Aorta (tissue), 5 donors: ENCODE data around the gene ZMAT3. TPM values are rescaled to one million over a fixed set of nuclear protein-coding genes. Genes with fewer than 3 reads are reported as not detected.
A peak's percentile ranks its signal among the peaks of the same experiment; 100 is the strongest.

Experiments
- ATAC-seq: fragments of 200-7000 bp; cut with Tn5 transposase; one replicate; pipeline ENCODE4 v1.9.1; 2022; ENCODE audit warnings: moderate library complexity; ENCODE audit not compliant: low FRiP score
- DNase-seq, 2 donors: peaks; one replicate each; pipeline ENCODE4 v3.0.0-alpha.2; 2020
- H3K27ac ChIP-seq, 2 donors: one replicate each; pipeline ENCODE4 v1.5.1; 2013; ENCODE audit warnings: low read length in 2 of 2, mild to moderate bottlenecking in 2 of 2, moderate library complexity in 2 of 2, control low read depth in 1 of 2, inconsistent platforms in 1 of 2, low read depth in 1 of 2
- H3K27me3 ChIP-seq, 2 donors: one replicate each; pipeline ENCODE4 v1.6.1; 2013; ENCODE audit warnings: control low read depth in 1 of 2, low read length in 1 of 2, mild to moderate bottlenecking in 1 of 2, moderate library complexity in 1 of 2; ENCODE audit not compliant: insufficient read depth in 2 of 2, control insufficient read depth in 1 of 2
- H3K36me3 ChIP-seq, 2 donors: one replicate each; pipeline ENCODE4 v1.6.1; 2013; ENCODE audit warnings: control low read depth in 1 of 2, low read length in 1 of 2, mild to moderate bottlenecking in 1 of 2; ENCODE audit not compliant: insufficient read depth in 2 of 2, control insufficient read depth in 1 of 2
- H3K4me1 ChIP-seq, 2 donors: one replicate each; pipeline ENCODE4 v1.6.1; 2013; ENCODE audit warnings: low read length in 2 of 2, control low read depth in 1 of 2, mild to moderate bottlenecking in 1 of 2, moderate library complexity in 1 of 2; ENCODE audit not compliant: insufficient read depth in 2 of 2, control insufficient read depth in 1 of 2
- H3K4me3 ChIP-seq, 2 donors: one replicate each; pipeline ENCODE4 v1.5.1; 2013; ENCODE audit warnings: low read length in 2 of 2, control low read depth in 1 of 2, mild to moderate bottlenecking in 1 of 2
- H3K9me3 ChIP-seq: one replicate; pipeline ENCODE4 v1.6.1; 2013; ENCODE audit warnings: mild to moderate bottlenecking, low read length; ENCODE audit not compliant: control insufficient read depth
- WGBS, 2 donors: extraction: QIAGEN DNeasy Blood & Tissue Kit; methylation state at CpG; one replicate each; pipeline ENCODE4 v1.1.7; 2013; 5-methylcytosine and 5-hydroxymethylcytosine counted together
- intact Hi-C, 2 donors: fragments of 100-400 bp; cut with DNase I; formaldehyde crosslinking; loops; one replicate each; pipeline versions ENCODE4 v1.14.2 to v1.15.0; 2022
- polyA plus RNA-seq, 2 donors: library from polyadenylated mRNA; stranded (reverse); fragments of 200-250 nt; gene quantifications; one replicate each; pipeline ENCODE4 v1.2.3, GENCODE V29; 2013
- total RNA-seq, 2 donors: library from RNA; stranded (reverse); fragmentation: NEBNext Ultra II Directional; extraction: Animal tissue kit (Norgen Biotek cat#: 25700); gene quantifications; one replicate each; pipeline ENCODE4 v1.2.1, GENCODE V29; 2021
- donor health status: healthy with polysubstance abuse.
- donor health status: Bipolar disorder and iron deficiency.
- donor health status: DM: no; HTN: no; CAD: no.
- donor health status: DM: no; HTN: no; CAD: no.
- donor health status: DM: yes; HTN: yes; CAD: no.

The ZMAT3 gene
- total and polyA plus RNA-seq, 4 donors = 9.9 to 27.3 (median 19.7) TPM

DNA sequence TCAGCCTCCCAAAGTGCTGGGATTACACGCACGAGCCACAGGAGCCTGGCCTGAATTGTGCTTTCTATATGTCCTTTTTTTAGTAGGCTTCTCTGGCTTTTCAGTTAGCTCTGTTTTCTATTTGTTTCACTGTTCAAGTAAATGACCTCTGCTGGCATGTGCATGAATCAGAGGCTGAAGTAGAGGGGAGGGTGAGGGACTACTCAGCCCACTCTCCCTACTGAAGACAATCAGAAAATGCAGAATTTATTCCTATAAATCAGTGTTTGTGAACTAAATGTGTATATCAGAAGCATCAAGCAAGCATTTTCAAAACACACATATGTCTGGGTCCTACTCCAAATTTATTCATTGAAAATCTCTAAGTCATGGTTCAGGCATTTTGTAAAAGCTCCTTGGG is 45.0 kb downstream of the ZMAT3 start:
- H3K27ac ChIP-seq = no peak overlapping the region
- intact Hi-C loops = no loop called here
- no peak for DNase-seq
- peaks cover 0 to 2% of the 10 kb centered on the region in 2 donors for H3K36me3 ChIP-seq
- 88 to 98% methylated on average over 2 of the region's 2 CpGs for WGBS, 2 donors
- no peaks in the 10 kb centered on the region for H3K4me1 ChIP-seq
- no peaks in the 10 kb centered on the region for H3K9me3 ChIP-seq
- no peaks in the 10 kb centered on the region for H3K27me3 ChIP-seq
- no peak for ATAC-seq
- no peak overlapping the region for H3K4me3 ChIP-seq

- H3K9me3 ChIP-seq = no peaks in the 10 kb centered on the region
- intact Hi-C loops = no loop called here
- H3K4me3 ChIP-seq = no peak overlapping the region
- H3K36me3 ChIP-seq = no peaks in the 10 kb centered on the region
- H3K4me1 ChIP-seq = peaks cover 0 to 2% of the 10 kb centered on the region in 2 donors
- no peaks in the 10 kb centered on the region for H3K27me3 ChIP-seq
- DNase-seq (no peak), ATAC-seq (no peak)
- no peak overlapping the region for H3K27ac ChIP-seq
- 72 to 77% methylated on average over 4 of the region's 4 CpGs for WGBS, 2 donors
These were observed 50.3 kb downstream of the ZMAT3 start for GRCh38 chr3:179021119-179021903.

DNA sequence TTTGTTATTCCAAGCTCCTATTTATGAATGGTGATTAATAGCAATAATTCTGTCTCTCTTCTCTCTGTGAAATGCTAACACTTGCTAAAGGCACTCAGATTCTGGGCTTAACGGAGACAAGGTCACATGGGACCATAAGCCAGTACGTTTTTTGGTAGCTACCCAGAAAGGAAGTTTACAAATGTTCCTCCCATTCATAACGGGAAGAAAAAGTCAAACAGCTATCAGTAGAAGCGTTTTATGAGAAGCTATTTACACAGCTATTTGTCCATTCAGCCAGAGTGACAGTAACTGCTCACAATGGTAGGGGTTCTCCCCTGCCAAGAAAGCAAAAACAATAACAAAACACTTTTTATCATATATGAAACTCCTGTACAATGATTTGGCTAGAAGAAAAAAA is 51.5 kb downstream of the ZMAT3 start:
- no peak for ATAC-seq
- no peaks in the 10 kb centered on the region for H3K27me3 ChIP-seq

GRCh38 chr3:179018808-179019207 is 52.8 kb downstream of the ZMAT3 start:
- H3K9me3 ChIP-seq = no peaks in the 10 kb centered on the region
- DNase-seq = no peak

More for the DNA sequence above, 51.5 kb downstream of the ZMAT3 start:
- no peaks in the 10 kb centered on the region for H3K9me3 ChIP-seq
- DNase-seq = no peak
- H3K36me3 ChIP-seq = no peaks in the 10 kb centered on the region
- no peak overlapping the region for H3K4me3 ChIP-seq
- peaks cover 0 to 2% of the 10 kb centered on the region in 2 donors for H3K4me1 ChIP-seq
- 7 to 8% methylated on average over 4 of the region's 4 CpGs for whole genome bisulfite sequencing, 2 donors
- intact Hi-C loops = no loop called here
- no peak overlapping the region for H3K27ac ChIP-seq

GRCh38 chr3:179016979-179017670 is 54.5 kb downstream of the ZMAT3 start:
- H3K27me3 ChIP-seq = no peaks in the 10 kb centered on the region
- no peaks in the 10 kb centered on the region for H3K9me3 ChIP-seq
- no peak overlapping the region for H3K4me3 ChIP-seq
- no peak for ATAC-seq
- H3K27ac ChIP-seq = no peak overlapping the region
- no peak for DNase-seq
- WGBS, 2 donors = 86 to 91% methylated on average over 9 of the region's 9 CpGs
- intact Hi-C loops = loop anchor here (5.0 to 10.0 kb wide), 2 partner anchors 58 to 130 kb away; partner anchors contain the start of genes ZMAT3 (in 2 of the 2) and PIK3CA (in 1 of the 2)
- peaks cover 0 to 2% of the 10 kb centered on the region in 2 donors for H3K4me1 ChIP-seq
- H3K36me3 ChIP-seq = no peaks in the 10 kb centered on the region

More at GRCh38 chr3:179018808-179019207, 52.8 kb downstream of the ZMAT3 start:
- ATAC-seq = no peak
- Histone ChIP-seq H3K4me1 (peaks cover 0 to 2% of the 10 kb centered on the region in 2 donors), H3K27ac (no peak overlapping the region), H3K4me3 (no peak overlapping the region), H3K36me3 (no peaks in the 10 kb centered on the region), H3K27me3 (no peaks in the 10 kb centered on the region)
- intact Hi-C loops = loop anchor here (5.0 to 10.0 kb wide), 2 partner anchors 56 to 128 kb away; partner anchors contain the start of genes ZMAT3 (in 2 of the 2) and PIK3CA (in 1 of the 2)
- 96 to 100% methylated on average over 1 of the region's 1 CpG for WGBS, 2 donors

DNA sequence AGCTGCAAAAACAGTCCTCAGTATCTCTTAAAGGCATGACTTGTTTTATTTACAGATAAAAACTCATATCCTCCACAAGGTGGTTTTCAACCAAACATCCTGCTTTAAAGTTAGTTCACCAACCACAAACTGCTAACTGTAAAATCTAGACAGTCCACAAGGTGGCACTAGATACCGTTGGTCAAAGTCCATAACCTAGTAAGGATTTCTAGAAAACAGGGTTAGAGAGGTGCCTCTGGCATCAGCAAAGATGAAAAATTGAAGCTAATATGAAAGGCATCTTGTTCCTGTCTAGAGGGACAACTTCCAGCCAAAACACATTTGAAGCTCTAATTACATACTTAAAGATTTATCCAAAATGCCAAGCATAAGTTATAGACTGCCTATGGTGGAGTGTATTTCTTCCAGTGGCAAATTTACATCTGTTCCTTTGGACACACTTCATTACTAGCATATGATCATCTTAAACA is 56.0 kb downstream of the ZMAT3 start:
- intact Hi-C loops = loop anchor here (1.0 to 10.0 kb wide), 4 partner anchors 59 to 301 kb away; partner anchors contain the start of genes ZMAT3 (in 2 of the 2) and PIK3CA (in 1 of the 2)
- no peak for DNase-seq
- H3K9me3 ChIP-seq = no peaks in the 10 kb centered on the region
- 0 to 1% methylated on average over 1 of the region's 1 CpG for WGBS, 2 donors
- no peak overlapping the region for H3K4me3 ChIP-seq
- no peaks in the 10 kb centered on the region for H3K27me3 ChIP-seq
- no peaks in the 10 kb centered on the region for H3K36me3 ChIP-seq
- peak; percentile 92 for ATAC-seq
- H3K27ac ChIP-seq = no peak overlapping the region
- peaks cover 0 to 2% of the 10 kb centered on the region in 2 donors for H3K4me1 ChIP-seq

GRCh38 chr3:179005706-179006105 is 65.9 kb downstream of the ZMAT3 start:
- Histone ChIP-seq H3K27me3 (no peaks in the 10 kb centered on the region), H3K4me3 (no peak overlapping the region), H3K36me3 (peaks cover 0 to 5% of the 10 kb centered on the region in 2 donors), H3K9me3 (no peaks in the 10 kb centered on the region), H3K27ac (no peak overlapping the region), H3K4me1 (no peaks in the 10 kb centered on the region)
- 91 to 92% methylated on average over 2 of the region's 2 CpGs for WGBS, 2 donors
- ATAC-seq (no peak), DNase-seq (no peak)
- intact Hi-C loops = no loop called here

- H3K9me3 ChIP-seq = no peaks in the 10 kb centered on the region
- H3K27ac ChIP-seq = no peak overlapping the region
- intact Hi-C loops = no loop called here
- no peak overlapping the region for H3K4me3 ChIP-seq
- no peaks in the 10 kb centered on the region for H3K27me3 ChIP-seq
- DNase-seq (no peak), ATAC-seq (no peak)
- WGBS, 2 donors = 95 to 99% methylated on average over 4 of the region's 4 CpGs
- no peaks in the 10 kb centered on the region for H3K4me1 ChIP-seq
- peaks cover 0 to 5% of the 10 kb centered on the region in 2 donors for H3K36me3 ChIP-seq
These were observed 66.4 kb downstream of the ZMAT3 start for GRCh38 chr3:179005213-179005612.
